GM10266 (cell line): ENCODE measurements around the gene DGKB.

Experiments used
- DNase-seq: peaks from one replicate; pipeline ENCODE4 v3.0.0; 2012; ENCODE audit errors: extremely low spot score
- TF ChIP-seq, protein P1 (sequence below): IDR thresholded peaks from 2 replicates; pipeline ENCODE4 v1.5.1; 2012; ENCODE audit warnings: mild to moderate bottlenecking, low read depth; ENCODE audit not compliant: control insufficient read depth, insufficient read depth; ENCODE audit errors: missing control alignments

Gene DGKB

DNA sequence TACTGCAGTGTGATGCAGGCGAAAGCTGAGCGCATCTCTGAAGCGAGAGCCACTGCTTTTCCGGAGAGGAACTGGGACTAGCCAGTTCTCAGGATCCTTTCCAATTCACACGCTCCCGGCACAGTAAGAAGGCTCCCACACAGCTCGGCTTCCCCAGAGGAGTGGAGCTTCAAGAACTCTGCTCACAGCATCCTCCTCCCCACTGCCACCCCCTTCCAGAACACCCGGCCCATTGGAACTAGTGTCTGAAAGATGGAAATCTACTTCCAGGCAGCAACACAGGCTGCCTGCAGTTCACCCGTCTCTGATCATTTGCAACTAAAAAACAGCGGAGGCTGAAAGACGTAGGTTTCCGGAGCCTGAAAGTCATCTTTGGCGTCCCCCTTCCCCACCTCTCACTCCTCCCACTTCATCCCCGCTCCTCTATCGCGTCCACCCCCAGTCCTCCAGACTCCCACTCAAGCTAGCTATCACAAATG, at the start of gene DGKB:
Gene DGKB, minus strand, starts transcription at position 163 of the 479 bp plus-strand sequence.
- TF ChIP-seq, protein P1, sequence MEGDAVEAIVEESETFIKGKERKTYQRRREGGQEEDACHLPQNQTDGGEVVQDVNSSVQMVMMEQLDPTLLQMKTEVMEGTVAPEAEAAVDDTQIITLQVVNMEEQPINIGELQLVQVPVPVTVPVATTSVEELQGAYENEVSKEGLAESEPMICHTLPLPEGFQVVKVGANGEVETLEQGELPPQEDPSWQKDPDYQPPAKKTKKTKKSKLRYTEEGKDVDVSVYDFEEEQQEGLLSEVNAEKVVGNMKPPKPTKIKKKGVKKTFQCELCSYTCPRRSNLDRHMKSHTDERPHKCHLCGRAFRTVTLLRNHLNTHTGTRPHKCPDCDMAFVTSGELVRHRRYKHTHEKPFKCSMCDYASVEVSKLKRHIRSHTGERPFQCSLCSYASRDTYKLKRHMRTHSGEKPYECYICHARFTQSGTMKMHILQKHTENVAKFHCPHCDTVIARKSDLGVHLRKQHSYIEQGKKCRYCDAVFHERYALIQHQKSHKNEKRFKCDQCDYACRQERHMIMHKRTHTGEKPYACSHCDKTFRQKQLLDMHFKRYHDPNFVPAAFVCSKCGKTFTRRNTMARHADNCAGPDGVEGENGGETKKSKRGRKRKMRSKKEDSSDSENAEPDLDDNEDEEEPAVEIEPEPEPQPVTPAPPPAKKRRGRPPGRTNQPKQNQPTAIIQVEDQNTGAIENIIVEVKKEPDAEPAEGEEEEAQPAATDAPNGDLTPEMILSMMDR, result no peak
- no peak for DNase-seq

DNA sequence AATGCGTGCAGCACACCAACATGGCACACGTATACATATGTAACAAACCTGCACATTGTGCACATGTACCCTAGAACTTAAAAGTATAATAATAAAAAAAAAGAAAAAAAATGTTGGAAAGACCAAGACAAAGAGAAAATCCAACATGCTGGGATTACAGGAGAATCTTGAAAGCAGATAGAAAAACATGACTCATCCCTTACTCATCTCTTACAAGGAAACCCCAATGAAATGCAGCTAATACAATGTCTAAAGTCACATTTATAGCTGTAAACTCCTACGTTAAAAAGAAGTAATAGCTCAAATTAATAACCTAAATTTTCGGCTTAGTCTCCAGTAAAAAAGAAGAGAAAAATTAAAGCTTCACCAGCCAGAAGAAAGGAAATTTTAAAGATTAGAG, 47.5 kb upstream of the DGKB start:
- no peak for DNase-seq
- TF ChIP-seq, protein P1, result no peak

DNA sequence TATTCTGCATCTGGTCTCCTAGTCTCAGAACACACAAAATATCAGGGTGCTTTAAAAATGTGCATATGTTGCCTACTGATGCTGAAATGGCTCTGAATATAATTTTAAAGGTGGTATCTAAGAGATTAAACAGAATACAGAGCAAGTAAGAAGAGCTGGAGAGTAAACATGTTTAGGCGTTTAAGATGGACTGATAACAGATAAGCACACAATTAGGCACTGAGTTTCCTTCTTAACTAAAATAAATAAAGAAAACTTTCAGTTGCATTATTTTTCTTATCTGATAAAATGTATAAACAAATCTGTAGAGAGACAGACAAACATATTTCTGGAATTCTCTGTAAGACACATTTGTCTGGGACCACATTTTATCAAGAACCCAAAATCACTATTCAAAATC, 35.6 kb upstream of the DGKB start:
- no peak for DNase-seq
- TF ChIP-seq, protein P1, result no peak

DNA sequence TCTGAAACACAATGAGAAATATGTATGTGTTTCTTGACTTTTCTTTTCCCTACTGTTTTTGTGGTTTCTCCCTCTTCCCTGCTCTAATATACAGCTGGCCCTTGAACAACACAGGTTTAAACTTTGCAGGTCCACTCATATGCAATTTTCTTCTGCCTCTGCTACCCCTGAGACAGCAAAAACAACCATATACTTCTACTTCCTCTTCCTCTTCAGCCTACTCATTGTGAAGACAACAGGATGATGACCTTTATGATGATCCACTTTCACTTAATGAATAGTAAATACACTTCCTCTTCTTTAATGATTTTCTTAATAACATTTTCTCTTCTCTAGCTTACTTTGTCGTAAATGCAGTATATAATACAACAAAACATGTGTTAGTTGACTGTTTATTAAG, 35.0 kb upstream of the DGKB start:
- TF ChIP-seq, protein P1, result no peak
- no peak for DNase-seq

DNA sequence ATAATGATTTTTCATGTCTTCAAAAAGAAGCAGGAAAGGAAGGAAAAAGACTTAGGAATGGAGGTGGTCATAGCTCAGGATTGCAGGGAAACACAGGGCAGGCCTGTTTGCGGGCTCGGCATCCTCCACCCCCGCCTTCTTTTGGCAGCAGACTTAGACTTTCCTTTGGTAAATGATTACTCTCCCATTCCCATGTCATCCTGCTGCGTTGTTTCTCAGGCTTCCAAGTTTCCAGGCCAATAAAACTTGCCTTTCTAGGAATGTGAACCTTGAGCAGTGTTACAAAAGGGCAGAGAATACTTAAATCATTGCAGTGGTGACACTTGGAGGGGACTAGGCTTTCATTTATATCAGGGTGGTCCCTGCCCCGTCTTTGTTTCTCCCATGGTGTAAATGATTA, 34.0 kb upstream of the DGKB start:
- TF ChIP-seq, protein P1, result no peak
- DNase-seq, result no peak

DNA sequence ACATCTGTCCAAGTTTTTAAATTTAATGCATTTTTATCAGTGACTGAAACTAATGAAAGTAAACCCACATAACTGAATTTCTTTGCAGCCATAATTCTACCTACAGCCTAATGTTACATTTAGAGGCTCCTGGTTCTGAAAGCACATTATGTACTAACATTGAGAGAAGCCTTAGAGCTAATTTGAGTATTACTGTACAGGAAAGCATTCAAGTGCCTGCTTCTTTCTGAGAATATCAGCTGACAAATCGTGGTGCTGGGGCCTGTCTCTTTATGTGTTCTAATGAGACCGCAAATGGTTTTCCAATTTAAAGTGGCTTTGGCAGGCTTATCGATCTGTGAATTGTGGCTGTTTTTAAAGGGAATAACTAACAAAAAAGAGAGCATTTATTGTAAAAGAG, 32.3 kb upstream of the DGKB start:
- no peak for DNase-seq
- TF ChIP-seq, protein P1, result no peak

DNA sequence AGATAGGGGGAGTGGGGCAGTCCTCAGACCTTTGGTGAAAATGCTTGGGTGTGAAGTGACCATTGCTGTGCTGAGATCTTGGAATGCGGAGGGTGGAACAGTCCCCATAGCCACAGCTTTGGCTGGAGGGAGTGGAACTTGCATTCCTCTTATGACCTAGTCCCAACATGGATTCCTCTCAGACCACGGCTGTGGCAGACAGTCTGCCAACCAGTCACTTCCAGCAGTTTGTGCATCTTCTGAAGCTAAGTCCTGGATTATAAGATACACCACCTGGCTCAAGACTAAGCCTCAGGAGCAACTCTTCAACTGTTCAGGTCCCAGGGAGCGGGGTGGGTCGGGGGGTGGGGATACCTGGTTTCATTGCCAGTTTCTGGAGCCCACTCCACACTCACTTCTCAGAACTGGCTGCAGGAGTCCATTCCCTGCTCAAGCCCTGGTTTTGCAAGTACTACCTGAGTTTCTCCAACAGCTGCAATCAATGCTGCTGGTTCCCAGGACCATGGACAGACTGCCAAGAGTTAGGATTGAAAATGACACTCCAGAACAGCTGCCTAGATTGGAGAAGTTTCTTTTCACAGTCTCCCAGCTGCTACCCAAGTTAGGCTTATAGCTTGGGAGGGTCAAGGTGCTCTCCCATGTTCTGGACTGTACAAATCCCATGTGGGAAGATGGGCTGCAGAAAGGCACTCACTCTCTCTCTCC, 29.1 kb upstream of the DGKB start:
- no peak for DNase-seq
- TF ChIP-seq, protein P1, result no peak
